ENCODE measurements around the gene SUV39H2.
"Not testable (repeated sequence)": the region's sequence is repeated elsewhere in the genome, so short reads cannot be mapped to it uniquely, and the experiment has no call there.

Gene SUV39H2

DNA sequence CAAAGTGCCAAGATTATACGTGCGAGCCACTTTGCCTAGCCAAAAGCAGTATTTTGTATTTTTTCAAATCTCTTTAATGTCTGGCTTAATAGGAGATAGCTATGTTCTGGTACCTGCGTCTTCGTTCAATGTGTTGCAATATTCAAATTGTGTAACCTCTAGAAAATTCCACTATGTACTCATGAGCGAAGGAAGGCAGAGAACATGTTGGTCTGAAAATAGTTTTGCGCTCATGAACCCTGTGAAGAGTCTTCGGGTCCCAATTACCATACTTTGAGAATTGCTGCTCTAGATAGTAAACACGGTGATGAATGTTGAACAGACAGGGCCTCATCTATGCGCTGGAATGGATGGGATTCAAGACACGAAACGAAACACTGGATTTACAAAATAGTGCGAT is 2.7 kb upstream of the SUV39H2 start:
- DNase-seq (ENCODE audit: low read depth in 2 of 2), result no peak

GRCh38 chr10:14876764-14877163 is 1.9 kb upstream of the SUV39H2 start:
- no peak for DNase-seq (ENCODE audit: low read depth in 2 of 2)

DNA sequence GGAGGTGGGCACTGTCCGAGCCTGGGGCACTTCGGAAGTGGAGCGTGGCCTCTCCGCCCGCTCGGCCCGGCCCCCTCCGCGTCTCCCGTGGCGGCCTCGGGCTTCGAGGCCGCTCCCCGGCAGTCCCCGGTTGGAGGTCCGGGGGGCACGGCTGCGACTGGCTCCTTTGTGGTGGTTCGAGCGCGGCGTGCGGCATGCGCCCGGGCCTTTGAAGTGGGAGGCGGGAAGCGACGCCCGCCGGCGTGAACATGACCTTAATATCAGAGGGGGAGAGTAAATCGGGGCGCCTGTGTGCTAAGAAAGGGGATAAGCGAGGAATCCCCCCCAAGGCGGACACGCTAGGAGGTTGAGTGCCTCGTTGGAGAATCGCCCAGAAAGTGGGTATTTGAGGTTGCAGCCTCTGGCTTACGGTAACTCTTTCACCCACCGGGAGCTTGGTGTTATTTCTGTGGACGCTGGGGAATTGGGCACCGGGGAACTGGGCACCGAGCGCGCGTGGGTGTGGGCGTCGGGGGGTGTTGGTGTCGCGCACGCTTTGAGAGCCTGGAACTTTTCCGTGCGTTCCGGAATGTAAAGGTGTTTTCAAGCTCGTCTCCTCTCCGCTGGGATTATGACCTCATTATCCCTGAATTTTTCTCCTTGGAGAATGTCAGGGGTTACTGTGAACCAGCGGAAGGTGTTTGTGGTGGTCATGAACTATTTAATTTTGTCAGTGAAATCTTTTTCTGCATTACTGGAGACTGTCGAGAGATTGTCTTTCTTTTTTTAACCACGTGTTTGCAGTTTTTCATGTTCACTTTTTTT is 660 bp downstream of the SUV39H2 start:
- DNase-seq (ENCODE audit: low read depth in 2 of 2), result no peak

DNA sequence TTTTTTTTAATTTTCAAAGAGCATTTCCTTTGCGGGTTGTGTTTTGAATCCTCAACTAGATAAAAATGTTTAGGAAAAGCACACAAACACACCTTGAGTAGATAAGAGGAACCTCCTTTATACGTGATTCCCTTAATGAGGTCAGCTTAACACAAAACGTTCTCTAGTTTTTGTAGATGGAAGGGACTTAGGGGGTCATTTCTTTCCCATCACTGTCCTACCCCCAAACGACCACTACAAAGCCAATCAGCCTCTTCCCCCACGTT is 1.2 kb downstream of the SUV39H2 start:
- no peak for DNase-seq (ENCODE audit: low read depth in 2 of 2)

DNA sequence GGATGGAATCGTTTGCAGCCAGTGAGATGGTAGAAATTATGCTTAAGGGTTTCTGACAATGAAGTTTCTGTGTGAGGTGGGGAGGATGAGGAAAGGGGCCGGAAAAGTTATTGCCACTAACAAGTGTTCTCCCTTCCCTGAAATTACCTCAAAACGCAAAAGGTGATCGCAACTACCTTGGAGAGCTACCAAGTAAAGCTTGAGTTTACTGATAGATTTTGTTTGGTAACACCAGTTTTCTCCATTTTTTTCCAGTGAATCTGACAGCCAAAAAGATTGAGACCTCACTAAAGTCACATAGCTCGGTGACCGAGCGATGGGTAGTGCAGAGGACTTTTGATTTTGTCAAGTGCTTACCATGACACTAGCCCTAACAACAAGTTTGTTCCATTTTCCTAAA is 1.6 kb downstream of the SUV39H2 start:
- no peak for DNase-seq (ENCODE audit: low read depth in 2 of 2)

- DNase-seq (ENCODE audit: low read depth in 2 of 2), result no peak
These were observed 5.4 kb downstream of the SUV39H2 start for GRCh38 chr10:14884082-14884481.

- DNase-seq (ENCODE audit: low read depth in 2 of 2), result no peak
These were observed 10.7 kb downstream of the SUV39H2 start for GRCh38 chr10:14889318-14889717.

DNA sequence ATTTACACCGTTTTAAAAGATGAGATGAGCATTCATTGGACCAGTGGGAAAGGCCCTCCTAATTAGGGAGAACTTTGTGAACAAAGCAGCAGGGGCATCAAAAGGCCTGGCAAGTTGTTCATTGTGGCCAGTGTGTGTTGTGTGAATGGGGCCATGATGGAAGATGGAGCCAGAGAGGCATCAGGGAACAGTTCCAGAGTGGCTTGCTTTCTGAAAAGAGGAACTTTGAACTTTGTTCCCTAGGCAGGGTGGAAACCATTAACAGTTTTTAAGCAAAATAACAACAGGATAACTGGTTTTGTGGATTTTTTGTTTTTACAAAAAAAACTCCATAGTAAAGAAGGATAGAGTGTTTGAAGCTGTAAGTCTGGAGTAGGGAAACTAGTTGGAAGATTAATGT is 12.5 kb downstream of the SUV39H2 start:
- DNase-seq (ENCODE audit: low read depth in 2 of 2), result no peak

DNA sequence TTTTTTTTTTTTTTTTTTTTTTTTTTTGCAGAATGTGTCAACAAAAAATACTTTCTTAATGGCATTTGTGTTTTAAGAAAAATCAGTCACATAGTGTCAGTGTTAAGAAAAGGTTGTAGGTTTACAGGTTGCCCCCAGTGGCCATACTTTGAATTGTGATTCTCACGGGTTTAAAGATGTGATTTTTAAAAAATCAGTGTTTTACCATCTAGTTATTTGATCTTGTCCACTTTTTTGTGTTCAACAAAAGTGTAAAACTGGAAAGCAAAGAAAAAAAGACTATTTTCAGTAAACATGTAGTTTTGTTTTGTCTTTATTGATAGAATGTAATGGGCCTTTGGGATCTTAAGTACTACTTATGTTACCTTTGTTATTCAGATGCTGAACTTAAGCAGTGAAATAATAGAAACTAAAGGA is 25.7 kb downstream of the SUV39H2 start:
- peak in 1 of 2 experiments; percentile 6 for DNase-seq (ENCODE audit: low read depth in 2 of 2)

DNA sequence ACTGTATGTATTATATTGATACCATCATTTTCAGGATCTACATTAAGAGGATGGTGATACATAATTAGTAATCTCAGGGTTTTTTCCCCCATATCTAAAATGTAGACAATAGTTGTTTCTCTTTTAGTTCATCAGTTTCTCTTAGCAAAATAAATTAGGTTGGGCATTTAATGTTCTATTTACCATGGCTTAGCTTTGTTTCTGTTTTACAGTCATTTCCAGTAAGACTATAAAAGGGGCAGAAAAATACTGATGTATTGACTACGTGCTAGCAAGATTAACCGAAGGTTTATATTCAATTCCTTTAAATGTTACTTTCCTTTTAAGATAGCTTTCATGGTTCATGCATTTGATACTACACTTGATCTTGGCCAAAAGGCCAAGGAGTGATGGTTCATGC is 26.2 kb downstream of the SUV39H2 start:
- DNase-seq (ENCODE audit: low read depth in 2 of 2), result no peak

DNA sequence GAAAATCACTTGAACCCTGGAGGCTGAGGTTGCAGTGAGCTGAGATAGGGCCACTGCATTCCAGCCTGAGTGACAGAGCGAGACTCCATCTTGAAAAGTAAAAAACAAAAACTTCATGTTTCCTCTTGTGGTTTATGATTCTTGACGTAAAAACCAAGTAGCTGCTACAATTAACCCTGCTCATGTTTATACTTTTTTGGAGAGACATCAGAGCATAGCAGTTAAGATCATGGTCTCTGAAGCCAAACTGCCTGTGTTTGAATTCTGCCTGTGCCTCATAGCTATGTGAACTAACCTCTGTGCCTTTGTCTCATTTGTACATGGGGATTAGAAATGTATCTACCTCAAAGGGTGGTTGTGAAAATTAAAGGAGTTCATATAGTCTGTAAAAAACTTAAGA is 27.2 kb downstream of the SUV39H2 start:
- DNase-seq (ENCODE audit: low read depth in 2 of 2), result no peak

- DNase-seq (ENCODE audit: low read depth in 2 of 2), result no peak
These were observed 28.1 kb downstream of the SUV39H2 start for GRCh38 chr10:14906765-14907164.

DNA sequence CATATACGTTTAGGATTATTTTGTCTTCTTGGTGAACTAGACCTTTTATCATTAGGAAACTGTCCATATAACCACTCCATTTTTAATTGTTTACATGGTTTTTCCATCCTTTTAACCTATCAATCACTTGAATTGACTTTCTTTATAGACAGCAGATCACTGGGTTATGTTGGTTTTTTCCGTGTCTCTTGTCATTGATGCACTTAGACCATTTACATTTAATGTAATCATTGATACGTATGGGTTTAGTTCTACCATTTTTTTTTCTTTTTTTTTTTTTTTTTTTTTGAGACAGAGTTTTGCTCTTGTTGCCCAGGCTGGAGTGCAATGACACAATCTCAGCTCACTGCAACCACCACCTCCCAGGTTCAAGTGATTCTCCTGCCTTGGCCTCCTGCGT is 28.9 kb downstream of the SUV39H2 start:
- DNase-seq (ENCODE audit: low read depth in 2 of 2), result not testable (repeated sequence)

- DNase-seq (ENCODE audit: low read depth in 2 of 2), result no peak
These were observed 30.4 kb downstream of the SUV39H2 start for GRCh38 chr10:14909101-14909500.

DNA sequence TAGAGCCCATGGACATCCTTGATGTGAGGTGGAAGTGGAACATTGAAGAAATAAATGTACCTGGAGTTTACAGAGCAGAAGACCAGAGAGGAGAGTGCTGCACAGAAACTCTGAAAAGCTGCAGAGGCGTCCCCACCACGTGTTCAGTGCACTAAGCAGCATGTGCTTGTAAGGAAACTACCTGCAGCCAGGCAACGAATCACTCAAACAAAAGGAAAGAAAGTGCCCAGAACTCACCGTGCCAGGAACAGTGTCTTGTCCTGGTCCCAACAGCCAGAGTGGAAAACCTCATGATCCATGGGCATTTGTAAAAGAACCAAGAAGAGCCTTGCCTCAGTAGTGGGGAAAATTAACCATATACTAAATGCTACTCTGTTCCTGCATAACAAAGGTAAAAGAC is 32.3 kb downstream of the SUV39H2 start:
- no peak for DNase-seq (ENCODE audit: low read depth in 2 of 2)

- no peak for DNase-seq (ENCODE audit: low read depth in 2 of 2)
These were observed 33.1 kb downstream of the SUV39H2 start for GRCh38 chr10:14911801-14912200.

- DNase-seq (ENCODE audit: low read depth in 2 of 2), result no peak
These were observed 37.9 kb downstream of the SUV39H2 start for GRCh38 chr10:14916600-14916999.

GRCh38 chr10:14917827-14918226 is 39.2 kb downstream of the SUV39H2 start:
- no peak for DNase-seq (ENCODE audit: low read depth in 2 of 2)

GRCh38 chr10:14918964-14919363 is 40.3 kb downstream of the SUV39H2 start:
- DNase-seq (ENCODE audit: low read depth in 2 of 2), result no peak

- DNase-seq (ENCODE audit: low read depth in 2 of 2), result no peak
These were observed 45.3 kb downstream of the SUV39H2 start for GRCh38 chr10:14924013-14924412.

DNA sequence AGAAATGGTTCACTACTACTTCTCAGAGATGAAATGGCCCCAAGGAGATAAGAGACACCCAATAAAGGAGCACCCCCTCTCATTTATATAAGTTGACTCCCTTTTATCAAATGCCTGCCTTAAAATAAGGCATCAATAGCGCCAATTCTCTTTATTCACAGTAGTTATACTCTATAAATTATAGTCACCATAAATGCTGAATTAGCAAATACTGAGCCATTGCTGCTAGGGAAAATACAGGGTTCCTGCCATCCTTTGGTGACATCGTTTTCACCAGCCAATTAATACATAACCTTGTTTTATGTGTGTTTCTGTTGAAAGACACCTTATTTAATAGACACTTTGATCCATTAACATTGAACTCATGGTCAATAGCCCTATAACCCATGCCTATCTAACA is 46.6 kb downstream of the SUV39H2 start:
- DNase-seq (ENCODE audit: low read depth in 2 of 2), result no peak

- no peak for DNase-seq (ENCODE audit: low read depth in 2 of 2)
These were observed 47.4 kb downstream of the SUV39H2 start for GRCh38 chr10:14926061-14926470.

- no peak for DNase-seq (ENCODE audit: low read depth in 2 of 2)
These were observed 48.2 kb downstream of the SUV39H2 start for GRCh38 chr10:14926722-14927416.

DNA sequence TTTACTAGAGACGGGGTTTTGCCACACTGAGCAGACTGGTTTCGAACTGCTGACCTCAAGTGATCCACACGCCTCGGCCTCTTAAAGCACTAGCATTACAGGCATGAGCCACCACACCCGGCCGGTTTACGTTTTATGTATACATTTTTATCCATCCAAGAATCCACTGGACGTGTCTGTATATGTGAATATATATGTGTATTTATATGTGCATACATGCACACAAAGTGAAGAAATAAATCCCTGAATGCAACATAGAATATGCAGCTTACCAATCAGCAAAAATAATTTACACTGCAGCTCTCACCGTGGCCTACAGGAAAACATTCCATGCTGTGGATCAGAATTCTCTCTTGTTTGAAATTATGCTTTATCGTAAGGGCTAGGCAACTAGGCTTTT is 51.9 kb downstream of the SUV39H2 start:
- no peak for DNase-seq (ENCODE audit: low read depth in 2 of 2)
